ENCODE measurements around the gene CDHR4.

Gene CDHR4

DNA sequence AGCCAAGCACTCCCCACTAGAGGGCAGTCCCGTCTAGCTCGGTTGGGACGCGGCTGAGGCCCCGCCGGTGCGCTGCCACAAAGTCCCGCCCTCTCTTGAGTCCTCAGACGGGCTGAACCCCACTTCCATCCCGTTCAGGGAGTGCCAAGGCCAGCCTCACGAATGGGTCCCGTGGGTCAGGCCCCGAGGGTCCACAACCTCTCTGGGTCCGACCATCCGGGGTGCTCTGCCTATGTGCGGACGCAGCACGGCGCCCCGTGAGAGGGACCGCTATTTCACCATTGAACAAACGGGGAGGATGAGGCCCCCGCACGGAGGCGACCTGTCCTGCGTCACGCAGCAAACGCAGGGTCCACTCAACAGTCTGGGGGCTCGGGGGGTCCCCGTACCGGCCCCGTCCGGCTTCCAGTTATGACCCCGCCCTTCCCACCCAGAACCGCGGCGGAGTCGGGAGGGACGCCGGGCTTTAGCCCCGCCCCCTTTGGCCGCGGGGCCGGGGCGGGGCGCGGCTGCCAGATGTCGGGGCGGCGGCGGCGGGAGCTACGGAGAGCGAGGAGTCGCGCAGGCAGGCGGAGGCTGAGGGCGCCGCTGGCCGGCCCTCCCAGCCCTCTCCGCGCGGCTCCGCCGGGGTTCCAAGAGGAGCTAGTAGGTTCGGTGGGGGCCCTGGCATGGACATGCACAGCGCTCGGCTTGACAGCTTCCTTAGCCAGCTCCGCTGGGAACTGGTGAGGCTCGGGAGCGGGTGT is 3.2 kb upstream of the CDHR4 start, which contains the start of gene INKA1:
TSS of gene INKA1 (plus strand) at position 543 of the 746 bp plus-strand sequence. CDS start at position 675, 132 bp downstream.
- H3K4me3 ChIP-seq (ENCODE audit: low read length), result peak within 1 kb of the TSS; percentile 80

DNA sequence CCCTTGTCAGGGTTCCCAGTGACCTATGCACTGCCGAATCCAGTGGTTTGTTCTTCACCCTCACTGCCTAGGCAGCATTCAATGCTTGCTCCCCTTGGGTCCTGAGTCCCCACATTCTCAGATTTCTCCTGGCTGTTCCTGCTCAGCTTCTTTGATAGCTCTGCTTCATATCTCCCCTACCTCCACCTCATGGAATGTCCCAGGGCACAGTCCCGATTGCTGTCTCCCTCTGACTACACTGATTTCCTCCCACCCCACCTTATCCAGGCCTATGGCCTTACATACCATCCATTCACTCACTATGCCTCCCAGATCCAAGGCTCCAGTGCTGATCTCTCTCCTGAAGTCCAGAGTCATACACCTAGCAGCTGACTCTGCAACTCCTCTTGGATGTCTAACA is 1.5 kb upstream of the CDHR4 start:
- TF ChIP-seq, protein P1, sequence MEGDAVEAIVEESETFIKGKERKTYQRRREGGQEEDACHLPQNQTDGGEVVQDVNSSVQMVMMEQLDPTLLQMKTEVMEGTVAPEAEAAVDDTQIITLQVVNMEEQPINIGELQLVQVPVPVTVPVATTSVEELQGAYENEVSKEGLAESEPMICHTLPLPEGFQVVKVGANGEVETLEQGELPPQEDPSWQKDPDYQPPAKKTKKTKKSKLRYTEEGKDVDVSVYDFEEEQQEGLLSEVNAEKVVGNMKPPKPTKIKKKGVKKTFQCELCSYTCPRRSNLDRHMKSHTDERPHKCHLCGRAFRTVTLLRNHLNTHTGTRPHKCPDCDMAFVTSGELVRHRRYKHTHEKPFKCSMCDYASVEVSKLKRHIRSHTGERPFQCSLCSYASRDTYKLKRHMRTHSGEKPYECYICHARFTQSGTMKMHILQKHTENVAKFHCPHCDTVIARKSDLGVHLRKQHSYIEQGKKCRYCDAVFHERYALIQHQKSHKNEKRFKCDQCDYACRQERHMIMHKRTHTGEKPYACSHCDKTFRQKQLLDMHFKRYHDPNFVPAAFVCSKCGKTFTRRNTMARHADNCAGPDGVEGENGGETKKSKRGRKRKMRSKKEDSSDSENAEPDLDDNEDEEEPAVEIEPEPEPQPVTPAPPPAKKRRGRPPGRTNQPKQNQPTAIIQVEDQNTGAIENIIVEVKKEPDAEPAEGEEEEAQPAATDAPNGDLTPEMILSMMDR (conservative IDR thresholded peaks at IDR 0.05; ENCODE audit: low read depth, low read length), result no peak
- no peak overlapping the region for H3K4me3 ChIP-seq (ENCODE audit: low read length)
- no peak for DNase-seq (ENCODE audit: low read depth)

More for the DNA sequence above, 3.2 kb upstream of the CDHR4 start, which contains the start of gene INKA1:
- no peak for DNase-seq (ENCODE audit: low read depth)
- TF ChIP-seq, protein P1 (conservative IDR thresholded peaks at IDR 0.05; ENCODE audit: low read depth, low read length), result peak; percentile 83

DNA sequence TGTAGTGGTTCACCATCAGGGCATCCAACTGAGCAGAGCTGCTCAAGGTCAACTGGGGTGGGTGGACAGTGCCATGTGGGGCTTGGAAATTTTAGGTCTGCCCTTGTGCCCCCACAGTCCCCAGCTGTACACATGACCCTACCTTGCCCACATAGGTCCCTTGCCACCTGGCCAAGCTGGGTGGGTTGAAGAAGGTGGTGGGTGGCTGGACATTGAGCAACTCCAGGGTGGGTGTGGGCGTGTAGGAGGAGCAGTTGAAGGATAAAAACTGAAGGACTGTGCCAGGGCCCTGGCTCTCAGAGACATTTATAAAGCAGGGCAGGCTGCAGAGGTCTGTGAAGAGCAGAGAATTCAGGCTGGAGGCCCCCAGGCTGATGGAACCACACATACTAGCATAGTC is 568 bp downstream of the CDHR4 start:
- no peak for DNase-seq (ENCODE audit: low read depth)
- TF ChIP-seq, protein P1 (conservative IDR thresholded peaks at IDR 0.05; ENCODE audit: low read depth, low read length), result no peak
- no peak overlapping the region for H3K4me3 ChIP-seq (ENCODE audit: low read length)

DNA sequence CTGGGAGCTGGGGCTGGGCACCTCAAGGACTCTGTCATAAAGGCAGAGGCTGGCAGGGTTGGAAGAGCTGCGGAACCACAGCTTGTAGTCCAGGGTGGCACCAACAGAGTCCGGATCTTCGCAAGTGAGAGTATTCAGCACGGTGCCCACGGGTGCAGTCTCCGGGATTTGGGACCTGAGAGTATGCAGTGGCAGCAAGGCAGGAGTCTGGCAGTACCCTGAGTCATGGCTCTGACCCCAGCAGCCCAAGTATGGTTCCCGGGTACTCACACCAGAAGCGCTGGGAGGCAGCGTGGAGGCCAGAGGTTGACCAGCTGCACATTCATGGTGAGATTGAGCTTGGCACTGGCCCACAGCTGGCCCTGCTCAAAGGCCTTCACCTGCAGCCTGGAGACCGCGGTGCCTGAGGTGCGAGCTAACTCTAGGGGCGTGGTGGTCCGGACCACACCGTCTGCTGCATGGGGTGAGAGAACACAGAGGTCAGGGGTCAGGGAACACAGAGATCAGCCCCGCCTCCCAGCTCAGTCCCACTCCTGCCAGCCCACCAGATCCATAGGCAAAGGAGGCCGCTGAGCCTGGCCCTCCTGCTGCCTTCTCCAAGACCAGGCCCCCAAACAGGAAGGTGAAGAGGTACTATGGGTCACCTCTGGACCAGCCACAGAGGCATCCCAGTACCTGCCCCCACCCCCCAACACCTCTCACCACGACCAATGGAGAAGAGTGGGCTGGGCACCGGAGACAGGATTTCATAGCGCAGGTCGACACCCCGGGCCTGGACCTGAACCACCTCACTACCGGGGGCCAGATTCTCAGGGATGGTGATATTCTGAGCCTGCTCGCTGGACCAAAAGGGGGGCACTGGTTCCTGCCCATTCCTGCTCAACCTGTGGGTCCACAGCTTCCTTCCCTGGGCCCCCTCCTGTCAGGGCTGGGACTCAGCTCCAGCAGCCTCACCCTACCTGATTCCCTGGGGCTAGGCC is 4.5 kb downstream of the CDHR4 start:
- DNase-seq (ENCODE audit: low read depth), result no peak
- TF ChIP-seq, protein P1 (conservative IDR thresholded peaks at IDR 0.05; ENCODE audit: low read depth, low read length), result no peak
- H3K4me3 ChIP-seq (ENCODE audit: low read length), result no peak overlapping the region

DNA sequence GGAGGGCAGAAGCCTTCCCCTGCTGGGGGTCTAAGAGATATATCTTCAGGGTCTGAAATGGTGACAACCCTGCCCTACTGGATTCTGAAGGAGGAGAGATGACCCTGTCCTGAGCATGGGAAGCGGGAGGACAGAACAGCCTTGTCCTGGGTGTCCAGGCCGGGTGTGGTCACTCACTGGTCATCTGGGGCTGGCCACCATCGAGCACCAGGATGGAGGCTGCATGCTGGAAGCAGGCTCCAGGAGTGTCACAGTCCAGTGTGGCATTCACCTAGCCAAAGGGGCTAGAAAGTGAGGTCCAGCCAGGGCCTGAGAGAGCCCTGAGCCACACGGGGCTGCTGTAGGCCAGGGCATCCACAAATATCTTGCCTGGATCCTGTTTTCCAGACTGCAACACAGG is 5.2 kb downstream of the CDHR4 start:
- TF ChIP-seq, protein P1 (conservative IDR thresholded peaks at IDR 0.05; ENCODE audit: low read depth, low read length), result no peak
- DNase-seq (ENCODE audit: low read depth), result no peak
- H3K4me3 ChIP-seq (ENCODE audit: low read length), result no peak overlapping the region

DNA sequence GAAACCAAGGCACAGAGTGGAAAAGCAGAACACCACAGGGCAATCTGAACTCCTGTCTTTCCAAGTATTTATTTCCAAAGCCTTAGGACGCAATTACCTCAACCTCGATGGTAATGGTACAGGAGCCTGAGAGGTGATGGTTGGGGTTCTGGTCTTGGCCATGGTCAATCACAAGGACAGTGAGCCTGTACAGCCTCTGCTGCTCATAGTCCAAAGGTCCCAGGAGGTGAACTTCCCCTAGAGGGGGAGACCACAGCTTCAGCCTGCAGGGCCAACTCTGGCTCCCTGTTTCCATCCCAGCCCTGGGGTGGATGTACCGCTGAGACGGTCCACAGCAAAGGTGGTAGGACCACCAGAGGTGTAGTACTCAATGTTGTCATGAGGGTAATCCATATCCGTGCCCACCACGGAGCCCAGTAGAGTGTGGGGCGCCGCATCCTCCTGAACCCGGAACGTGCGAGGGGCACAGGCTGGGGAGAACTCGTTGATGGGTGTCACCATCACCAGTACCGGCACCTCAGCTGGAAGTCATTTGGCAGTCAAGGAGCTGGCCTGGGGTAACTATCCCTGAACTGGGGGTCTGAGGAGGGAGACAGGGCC is 6.1 kb downstream of the CDHR4 start:
- DNase-seq (ENCODE audit: low read depth), result no peak
- no peak overlapping the region for H3K4me3 ChIP-seq (ENCODE audit: low read length)
- TF ChIP-seq, protein P1 (conservative IDR thresholded peaks at IDR 0.05; ENCODE audit: low read depth, low read length), result no peak

Data from retinal pigment epithelial cell (primary cell).